T-helper 9 cell (primary cell): ENCODE results near the gene INSM1.

Experiments
- DNase-seq: peaks from one replicate; pipeline ENCODE4 v3.0.0-alpha.2; 2020

INSM1 gene

GRCh38 chr20:20395903-20396568, 28.1 kb downstream of the INSM1 start:
- no peak for DNase-seq

DNA sequence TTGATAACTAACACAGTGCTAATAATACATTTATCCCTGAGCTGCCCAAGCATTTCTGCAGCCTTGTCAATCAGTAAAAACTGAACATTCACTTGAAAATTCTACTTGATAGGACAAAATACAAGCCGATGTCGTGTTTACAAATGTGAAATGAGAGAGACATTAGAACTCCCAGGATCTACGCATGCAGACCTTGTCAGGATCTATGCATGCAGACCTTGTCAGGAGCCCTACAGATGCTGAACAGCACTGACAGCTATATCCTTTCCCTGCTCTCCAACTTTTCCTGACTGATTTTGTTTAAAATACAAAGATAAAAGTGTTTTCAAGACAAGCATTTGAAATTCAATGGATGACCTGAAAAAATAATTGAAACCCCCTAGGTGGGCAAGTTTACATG, 28.9 kb downstream of the INSM1 start:
- DNase-seq = no peak

GRCh38 chr20:20398123-20398522, 30.2 kb downstream of the INSM1 start:
- DNase-seq = no peak

DNA sequence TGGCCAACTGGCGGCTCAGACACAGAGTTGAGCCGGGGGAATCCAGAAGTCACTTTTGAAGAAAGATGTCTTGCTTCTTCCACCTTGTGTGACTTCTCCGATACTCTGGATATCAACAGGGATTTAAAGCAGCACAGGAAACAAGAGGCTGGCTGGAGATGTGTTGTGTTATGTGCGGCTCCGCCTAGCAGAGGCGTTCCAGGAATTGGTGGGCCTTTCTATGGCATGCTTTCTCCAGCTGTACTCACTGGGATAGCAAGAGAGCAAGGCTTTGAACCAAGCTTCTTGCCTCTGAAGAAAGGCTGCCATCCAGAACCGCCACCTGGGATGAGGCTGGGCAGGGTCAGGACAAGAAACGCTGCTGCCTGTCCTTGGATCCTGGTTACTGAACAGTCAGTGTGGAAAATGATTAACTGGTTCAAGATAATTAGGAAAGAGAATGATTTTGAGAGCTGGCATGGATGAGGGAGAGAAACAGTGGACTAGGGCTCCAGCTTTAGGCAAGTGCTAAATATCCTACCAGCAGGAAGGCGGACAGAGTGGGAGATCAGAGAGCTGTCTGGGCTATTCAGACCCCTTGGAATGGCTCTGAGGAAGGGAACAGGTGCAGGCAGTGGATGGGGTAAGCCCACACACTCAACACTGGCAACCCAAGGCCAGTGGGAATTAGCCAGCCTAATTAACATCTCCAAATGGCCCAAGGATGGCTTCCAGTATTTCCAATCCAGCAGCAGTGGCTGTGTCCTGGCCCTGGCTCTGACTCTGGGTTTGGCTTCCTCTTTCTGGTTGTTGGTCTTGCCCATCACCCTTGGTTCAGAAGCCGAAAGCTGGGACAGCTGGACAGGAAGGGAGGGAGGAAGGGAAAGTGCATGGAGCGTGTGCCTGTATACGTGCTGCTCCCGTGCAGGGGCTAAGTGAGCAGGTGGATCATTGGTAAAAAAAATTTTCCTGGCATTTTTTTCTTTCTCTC, 31.9 kb downstream of the INSM1 start:
- DNase-seq = no peak

- DNase-seq = no peak
These were observed 34.1 kb downstream of the INSM1 start for GRCh38 chr20:20401991-20402390.

- DNase-seq = no peak
These were observed 36.7 kb downstream of the INSM1 start for GRCh38 chr20:20404633-20405032.

- DNase-seq = no peak
These were observed 37.7 kb downstream of the INSM1 start for GRCh38 chr20:20405623-20406022.

GRCh38 chr20:20406306-20406705, 38.4 kb downstream of the INSM1 start:
- no peak for DNase-seq

GRCh38 chr20:20407891-20408805, 40.2 kb downstream of the INSM1 start:
- DNase-seq = no peak

GRCh38 chr20:20409331-20409730, 41.4 kb downstream of the INSM1 start:
- DNase-seq = no peak

- DNase-seq = no peak
These were observed 42.8 kb downstream of the INSM1 start for GRCh38 chr20:20410678-20411077.

DNA sequence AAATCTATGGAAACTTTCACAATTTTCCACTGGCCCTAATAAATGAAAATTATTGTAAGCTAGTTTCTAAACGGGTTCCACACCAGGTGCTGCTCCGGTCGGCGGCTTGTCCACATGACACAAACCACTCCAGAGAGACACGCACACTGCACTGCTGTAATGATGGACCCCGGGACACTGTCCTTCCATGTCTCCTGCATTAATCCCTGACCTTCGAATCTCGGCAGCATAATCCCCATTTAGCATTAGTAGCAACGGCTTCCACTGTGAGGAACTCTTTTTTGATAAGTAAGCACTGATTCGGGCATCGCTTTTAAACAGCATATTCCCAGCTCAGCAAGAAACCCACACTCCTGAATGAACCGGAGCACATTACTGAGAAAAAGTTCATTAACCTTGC, 43.5 kb downstream of the INSM1 start:
- DNase-seq = no peak

GRCh38 chr20:20411836-20412235, 43.9 kb downstream of the INSM1 start:
- DNase-seq = no peak

DNA sequence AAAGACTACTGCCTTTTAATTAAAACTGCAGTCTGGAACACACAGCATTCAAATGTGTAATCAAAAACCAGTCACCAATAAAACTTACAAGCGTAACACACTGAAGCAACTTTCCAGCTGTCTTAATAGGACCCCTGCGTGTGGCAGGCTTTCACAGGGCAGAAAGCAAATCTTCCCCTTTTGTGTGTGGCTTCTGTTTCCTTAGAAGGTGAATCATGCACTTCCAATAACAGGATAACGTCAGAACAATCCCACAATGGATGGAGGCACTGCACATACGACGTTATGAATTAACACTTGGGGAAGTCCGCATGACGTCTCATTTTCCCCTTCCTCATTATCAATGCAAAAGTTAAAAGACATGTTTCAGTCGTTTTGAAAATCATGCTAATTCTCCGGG, 44.8 kb downstream of the INSM1 start:
- no peak for DNase-seq

GRCh38 chr20:20413810-20414281, 45.9 kb downstream of the INSM1 start:
- DNase-seq = no peak

DNA sequence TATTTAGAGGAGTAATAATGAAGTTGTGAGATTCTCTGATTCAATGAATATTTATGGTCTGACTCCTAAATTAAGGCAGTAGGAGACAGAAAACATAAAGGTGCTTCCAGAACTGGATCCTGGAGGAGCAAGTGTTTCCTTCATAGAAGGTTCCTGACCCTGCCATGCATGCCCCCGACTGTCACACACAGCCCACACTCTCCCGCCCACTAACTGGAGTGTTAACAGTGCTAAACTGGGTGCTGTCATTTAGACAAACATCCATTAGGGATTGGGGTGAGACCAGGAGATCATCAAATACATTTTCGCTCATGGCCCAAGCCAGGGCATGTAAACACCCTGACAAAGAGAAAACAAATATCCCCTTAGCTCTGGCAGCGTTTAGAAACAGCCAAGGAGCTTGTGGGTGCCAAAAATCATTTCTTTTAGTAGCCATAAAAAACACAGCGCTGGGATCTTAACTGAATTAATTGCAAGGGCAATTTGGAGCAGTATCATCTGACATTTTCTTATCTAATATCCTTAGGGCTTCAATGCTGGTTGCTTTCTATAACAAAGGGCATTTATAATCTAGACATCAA, 46.8 kb downstream of the INSM1 start:
- no peak for DNase-seq

GRCh38 chr20:20415321-20415720, 47.4 kb downstream of the INSM1 start:
- DNase-seq = no peak

GRCh38 chr20:20417876-20418676, 50.2 kb downstream of the INSM1 start:
- DNase-seq = no peak
